HG03060 (cell line): ENCODE results near the gene INHBE.
"Not testable (repeated sequence)": the region's sequence is repeated elsewhere in the genome, so short reads cannot be mapped to it uniquely, and the experiment has no call there.

Experiments
- ATAC-seq: cut with Tn5 transposase; IDR thresholded peaks from one replicate; pipeline ENCODE4 v1.9.1; 2021; ENCODE audit warnings: low read depth, moderate number of reproducible peaks; ENCODE audit not compliant: unreplicated experiment

Gene INHBE, protein sequence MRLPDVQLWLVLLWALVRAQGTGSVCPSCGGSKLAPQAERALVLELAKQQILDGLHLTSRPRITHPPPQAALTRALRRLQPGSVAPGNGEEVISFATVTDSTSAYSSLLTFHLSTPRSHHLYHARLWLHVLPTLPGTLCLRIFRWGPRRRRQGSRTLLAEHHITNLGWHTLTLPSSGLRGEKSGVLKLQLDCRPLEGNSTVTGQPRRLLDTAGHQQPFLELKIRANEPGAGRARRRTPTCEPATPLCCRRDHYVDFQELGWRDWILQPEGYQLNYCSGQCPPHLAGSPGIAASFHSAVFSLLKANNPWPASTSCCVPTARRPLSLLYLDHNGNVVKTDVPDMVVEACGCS

DNA sequence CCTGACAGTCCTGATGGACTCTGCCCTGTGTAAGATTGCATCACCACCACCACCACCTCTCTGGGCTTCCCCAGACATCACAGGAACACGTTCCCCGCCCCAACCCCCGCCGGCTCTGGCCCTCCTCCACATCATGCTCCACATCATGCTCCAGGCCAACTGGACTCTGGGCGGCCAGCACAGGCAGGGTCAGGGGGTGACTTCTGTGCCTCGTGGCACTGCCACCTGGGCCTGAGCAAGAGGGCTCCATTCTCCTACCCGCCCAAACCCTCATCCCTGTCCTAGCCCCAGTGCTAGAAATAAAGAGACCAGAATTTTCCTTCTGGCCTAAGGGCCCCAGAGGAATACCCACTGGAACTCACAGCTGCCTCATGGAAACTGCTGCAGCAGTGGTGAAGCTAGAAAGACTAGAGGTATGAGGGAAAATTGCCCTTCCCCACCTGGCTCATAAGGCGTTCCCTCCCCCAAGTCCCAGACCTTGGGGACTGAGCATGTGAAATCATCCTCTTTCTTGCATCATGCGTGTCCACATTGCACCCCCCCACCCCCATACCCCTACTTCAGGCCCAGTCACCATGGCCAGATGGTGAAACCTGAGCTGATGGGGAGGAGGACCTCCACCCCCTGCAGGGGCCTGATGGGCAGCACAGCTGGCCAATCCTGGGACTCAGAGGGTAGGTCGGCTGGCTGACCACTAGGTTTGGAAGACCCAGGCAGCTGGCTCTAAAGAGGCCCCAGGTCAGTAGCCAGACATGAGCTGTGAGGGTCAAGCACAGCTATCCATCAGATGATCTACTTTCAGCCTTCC lies at the start of gene INHBE:
TSS of gene INHBE (plus strand) at position 742 of the 808 bp plus-strand sequence. CDS start 230 bp downstream, outside the sequence.
- no peak for ATAC-seq

DNA sequence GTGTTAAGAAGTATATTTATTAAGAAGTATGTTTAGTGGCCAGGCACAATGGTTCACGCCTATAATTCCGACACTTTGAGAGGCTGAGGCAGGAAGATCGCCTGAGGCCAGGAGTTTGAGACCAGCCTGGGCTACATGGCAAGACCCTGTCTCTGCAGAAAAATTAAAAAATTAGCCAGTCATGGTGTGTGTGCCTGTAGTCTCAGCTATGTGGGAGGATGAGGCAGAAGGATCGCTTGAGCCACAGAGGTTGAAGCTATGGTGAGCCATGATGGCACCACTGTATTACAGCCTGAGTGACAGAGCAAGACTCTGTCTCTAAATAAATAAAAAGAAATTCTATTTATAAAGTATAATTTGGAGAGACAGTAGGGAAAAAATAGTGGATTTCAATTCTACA lies 44.6 kb upstream of the INHBE start:
- ATAC-seq: no peak

DNA sequence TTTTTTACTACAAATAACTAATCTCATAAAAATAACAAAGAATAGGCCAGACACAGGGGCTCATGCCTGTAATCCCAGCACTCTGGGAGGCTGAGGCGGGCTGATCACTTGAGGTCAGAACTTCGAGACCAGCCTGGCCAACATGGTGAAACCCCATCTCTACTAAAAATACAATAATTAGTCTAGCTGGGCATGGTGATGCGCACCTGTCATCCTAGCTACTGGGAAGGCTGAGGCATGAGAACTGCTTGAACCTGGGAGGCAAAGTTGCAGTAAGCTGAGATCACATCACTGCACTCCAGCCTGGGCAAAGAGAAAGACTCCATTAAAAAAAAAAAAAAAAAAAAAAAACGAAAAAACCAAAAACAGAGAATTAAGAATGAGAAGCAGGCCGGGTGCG lies 40.9 kb upstream of the INHBE start:
- ATAC-seq: not testable (repeated sequence)

GRCh38 chr12:57415088-57415487 lies 40.0 kb upstream of the INHBE start:
- ATAC-seq: no peak

- no peak for ATAC-seq
These were observed 38.8 kb upstream of the INHBE start for GRCh38 chr12:57416039-57416996.

GRCh38 chr12:57418255-57418654 lies 36.9 kb upstream of the INHBE start:
- ATAC-seq: no peak

DNA sequence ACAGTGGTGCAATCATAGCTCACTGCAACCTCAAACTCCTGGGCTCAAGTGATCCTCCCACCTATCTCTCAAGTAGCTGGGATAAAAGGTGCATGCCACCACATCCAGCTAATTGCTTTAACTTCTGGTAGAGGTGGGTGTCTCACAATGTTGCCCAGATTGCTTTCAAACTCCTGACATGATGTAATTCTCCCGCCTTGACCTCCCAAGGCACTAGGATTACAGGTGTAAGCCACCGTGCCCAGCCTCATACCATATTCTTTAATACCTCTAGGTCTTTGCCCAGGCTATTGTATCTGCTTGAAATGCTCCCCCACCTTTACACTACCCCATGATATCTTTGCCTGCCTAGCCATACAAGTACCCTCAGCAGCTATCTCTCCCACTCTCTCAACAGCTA lies 35.6 kb upstream of the INHBE start:
- ATAC-seq: no peak

DNA sequence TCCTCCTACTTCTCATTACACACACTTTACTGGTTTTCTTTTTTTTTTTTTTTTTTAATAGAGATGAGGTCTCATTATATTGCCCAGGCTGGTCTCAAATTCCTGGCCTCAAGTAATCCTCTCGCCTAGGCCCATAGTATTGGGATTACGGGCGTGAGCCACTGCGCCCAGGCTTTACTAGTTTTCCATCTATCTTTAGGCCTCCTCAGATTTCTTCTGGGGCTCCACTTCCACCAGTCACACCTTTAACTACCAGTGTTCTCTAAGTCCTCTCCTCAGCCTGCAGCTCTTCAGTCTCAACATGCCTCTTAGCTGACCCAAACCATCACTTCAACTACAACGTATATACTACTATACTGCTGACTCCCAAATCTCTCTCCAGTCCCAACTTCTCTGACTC lies 34.6 kb upstream of the INHBE start:
- no peak for ATAC-seq

DNA sequence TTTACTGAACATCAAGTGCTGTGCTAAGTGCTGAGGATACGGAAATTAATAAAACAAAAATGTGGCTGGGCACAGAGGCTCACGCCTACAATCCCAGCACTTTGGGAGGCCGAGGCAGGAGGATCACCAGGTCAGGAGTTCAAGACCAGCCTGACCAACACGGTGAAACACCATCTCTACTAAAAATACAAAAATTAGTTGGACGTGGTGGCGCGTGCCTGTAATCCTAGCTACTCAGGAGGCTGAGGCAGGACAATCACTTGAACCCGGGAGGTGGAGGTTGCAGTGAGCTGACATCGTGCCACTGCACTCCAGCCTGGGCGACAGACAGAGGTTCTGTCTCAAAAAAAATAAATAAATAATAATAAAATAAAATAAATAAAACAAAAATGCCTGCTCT lies 28.2 kb upstream of the INHBE start:
- not testable (repeated sequence) for ATAC-seq

GRCh38 chr12:57428965-57429364 lies 26.1 kb upstream of the INHBE start:
- ATAC-seq: no peak

DNA sequence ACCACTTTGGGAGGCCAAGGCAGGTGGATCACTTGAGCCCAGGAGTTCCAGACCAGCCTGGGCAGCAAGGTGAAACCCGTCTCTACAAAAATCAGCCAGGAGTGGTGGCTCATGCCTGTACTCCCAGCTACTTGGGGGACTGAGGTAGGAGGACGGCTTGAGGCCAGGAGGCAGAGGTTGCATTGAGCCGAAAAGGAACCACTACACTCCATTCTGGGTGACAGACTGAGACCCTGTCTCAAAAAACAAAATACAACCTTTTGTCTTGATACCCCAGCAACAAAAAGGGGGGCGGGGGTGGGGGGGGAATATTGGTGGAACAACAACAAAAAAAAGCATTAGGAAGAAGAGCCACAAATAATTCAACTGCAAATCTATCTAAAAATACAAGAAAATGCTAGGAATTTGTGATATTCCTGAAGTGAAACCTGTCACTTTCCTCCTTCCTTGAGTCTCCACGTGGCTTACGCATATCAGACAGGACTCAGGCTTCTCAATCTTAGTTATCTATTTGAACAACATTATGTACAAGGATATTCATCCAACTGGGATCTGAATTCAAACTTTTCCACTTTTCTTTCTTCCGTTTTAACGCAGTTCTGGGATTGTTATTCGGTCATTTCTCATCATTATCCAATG lies 25.5 kb upstream of the INHBE start:
- no peak for ATAC-seq

DNA sequence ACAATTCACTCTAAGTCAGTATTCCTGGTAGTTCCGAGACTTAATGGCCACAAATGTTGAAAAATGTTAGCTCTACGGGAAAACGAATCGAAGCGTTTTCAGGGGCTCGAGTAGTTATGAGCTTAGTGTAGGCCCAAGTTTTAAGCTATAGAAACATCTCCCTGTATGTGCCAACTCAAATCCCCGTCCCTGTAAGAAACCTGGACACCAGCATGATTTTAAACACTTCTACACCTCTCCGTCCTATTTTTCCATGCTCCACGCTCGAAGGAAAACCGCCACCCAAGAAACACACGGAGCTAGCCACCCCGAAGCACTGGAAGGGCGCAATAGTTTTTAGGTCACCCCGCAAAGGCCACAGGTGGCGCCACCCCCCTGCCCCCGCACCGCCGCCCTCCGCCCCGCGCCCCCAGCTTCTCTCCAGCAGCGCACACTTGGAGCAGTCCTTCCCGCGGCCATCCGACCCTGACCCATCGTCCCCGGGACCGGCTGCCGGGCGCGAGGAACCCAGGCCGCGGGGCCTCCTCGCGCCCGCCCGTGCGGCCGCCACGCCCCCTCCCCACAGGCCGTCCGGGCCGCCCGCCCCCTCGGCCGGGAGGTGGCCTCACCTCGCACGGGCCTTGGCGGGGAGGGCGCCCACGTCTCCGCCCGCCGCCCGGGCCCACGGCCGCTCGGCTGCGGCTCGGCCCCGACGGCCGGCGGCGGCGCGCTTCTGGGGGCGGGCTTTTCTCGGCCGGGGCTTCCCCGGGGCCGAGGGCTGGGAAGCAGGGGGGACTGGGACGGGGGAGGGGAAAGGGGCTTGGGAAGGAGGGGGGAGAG lies 24.8 kb upstream of the INHBE start:
- peak; percentile 6 for ATAC-seq

DNA sequence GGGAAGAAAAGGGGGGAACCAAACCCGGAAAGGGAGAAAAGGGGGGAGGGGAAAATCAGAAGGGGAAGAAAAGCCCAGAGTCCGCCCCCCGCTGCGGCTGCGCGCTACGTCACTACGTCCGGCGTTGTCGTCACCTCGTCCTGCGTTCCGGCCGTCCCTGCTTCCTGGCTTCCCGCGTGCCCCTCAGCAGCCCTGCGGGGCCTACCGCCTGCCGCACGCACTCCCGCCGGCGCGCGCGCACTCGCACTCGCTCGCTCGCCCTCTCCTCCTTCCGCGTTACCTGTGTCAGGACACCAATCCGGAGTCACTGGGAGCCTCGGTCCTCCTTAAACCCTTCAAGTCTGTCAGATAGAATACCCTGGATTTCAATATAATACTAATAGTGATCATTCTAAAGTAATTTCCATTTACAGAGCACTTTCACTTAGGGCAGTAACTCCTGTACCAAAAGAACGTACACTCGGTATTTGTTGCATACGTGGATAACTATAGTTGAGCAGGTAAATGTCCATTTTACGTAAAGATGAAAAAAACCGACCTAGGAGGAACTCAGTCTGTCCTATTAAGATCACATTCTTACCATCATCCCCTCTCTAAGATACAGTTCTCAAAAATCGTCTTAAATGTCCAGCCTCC lies 24.1 kb upstream of the INHBE start, which contains the start of gene R3HDM2:
TSS of gene R3HDM2 (minus strand) at position 113 of the 636 bp plus-strand sequence. CDS start 120,615 bp downstream, outside the sequence.
- ATAC-seq: peak; percentile 86

GRCh38 chr12:57431654-57432188 lies 23.4 kb upstream of the INHBE start:
- ATAC-seq: no peak

- no peak for ATAC-seq
These were observed 21.7 kb upstream of the INHBE start for GRCh38 chr12:57433370-57433769.

DNA sequence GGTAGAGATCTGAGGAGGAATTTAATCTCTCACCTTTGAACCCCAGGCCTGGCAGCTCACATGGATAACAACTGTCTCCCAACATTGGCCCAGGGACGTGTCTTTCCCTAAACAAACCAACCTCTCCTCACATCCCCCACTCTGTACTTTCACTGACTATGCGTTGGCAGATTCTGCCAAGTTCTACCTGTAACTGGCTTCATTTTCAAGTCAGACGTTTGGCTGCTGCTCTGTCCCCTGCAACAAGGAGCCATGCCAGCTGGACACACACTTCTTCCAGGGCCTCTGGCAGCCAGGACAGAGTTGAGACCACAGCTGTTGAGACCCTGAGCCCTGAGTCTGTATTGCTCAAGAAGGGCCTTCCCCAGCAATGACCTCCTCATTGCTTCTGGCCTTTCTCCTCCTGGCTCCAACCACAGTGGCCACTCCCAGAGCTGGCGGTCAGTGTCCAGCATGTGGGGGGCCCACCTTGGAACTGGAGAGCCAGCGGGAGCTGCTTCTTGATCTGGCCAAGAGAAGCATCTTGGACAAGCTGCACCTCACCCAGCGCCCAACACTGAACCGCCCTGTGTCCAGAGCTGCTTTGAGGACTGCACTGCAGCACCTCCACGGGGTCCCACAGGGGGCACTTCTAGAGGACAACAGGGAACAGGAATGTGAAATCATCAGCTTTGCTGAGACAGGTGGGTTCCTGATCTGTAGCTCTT lies 20.4 kb upstream of the INHBE start, which contains the start of gene INHBC:
TSS of gene INHBC (plus strand) at position 268 of the 707 bp plus-strand sequence. CDS start at position 371, 103 bp downstream.
- no peak for ATAC-seq

DNA sequence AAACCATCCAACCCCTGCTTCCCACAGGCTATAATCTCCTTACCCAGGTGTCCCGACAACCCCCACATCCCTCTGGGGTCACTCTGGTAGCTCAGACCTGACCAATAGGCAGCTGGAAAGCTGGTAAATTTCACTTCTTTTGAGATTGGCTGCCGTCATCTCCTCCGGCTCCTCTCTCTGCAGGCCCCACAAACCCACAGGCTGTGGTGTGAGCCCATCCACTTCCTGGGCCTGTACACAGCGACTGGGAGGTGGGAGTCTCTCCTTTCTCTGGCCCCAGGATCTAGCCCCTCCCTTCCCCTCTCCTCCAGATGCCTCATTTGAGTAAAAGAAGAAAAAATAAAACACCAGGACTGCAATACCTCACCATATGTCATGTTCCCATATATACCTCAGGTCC lies 19.8 kb upstream of the INHBE start:
- no peak for ATAC-seq

- ATAC-seq: no peak
These were observed 16.7 kb upstream of the INHBE start for GRCh38 chr12:57438400-57438799.
